CD4-positive, alpha-beta T cell treated with Interleukin-4 for 4 hours (primary cell): ENCODE measurements around the gene NCBP1.

Source experiments
- DNase-seq: peaks from one replicate; pipeline ENCODE4 v3.0.0-alpha.2; 2020

Gene NCBP1

GRCh38 chr9:97722331-97722730 lies 88.7 kb downstream of the NCBP1 start:
- no peak for DNase-seq
